GM23338 (cell line): ENCODE results near the gene HOATZ. TPM values are rescaled to one million over a fixed set of nuclear protein-coding genes. Genes with fewer than 3 reads are reported as not detected.

Experiments
- ATAC-seq: fragments of 200-7000 bp; cut with Tn5 transposase; 3 replicates; pipeline ENCODE4 v1.9.1; 2020
- DNase-seq: peaks from one replicate; pipeline ENCODE4 v3.0.0-alpha.2; 2015; ENCODE audit warnings: low spot score
- H2AFZ ChIP-seq: fragments of 200-600 bp; sonication (generic); 2 replicates; pipeline ENCODE4 v1.8.0; 2016; ENCODE audit warnings: antibody characterized with exemption, mild to moderate bottlenecking, moderate library complexity
- H3F3A ChIP-seq: fragments of 200-600 bp; sonication (generic); replicated peaks from 2 replicates; pipeline ENCODE4 v1.8.0; 2017; ENCODE audit warnings: antibody characterized with exemption, mixed run types, low read depth
- H3K27ac ChIP-seq: fragments of 200-600 bp; sonication (generic); 2 replicates; pipeline ENCODE4 v1.6.1; 2016; ENCODE audit warnings: low read depth
- H3K27me3 ChIP-seq: fragments of 200-600 bp; sonication (generic); 2 replicates; pipeline ENCODE4 v1.8.0; 2016; ENCODE audit warnings: mild to moderate bottlenecking, mixed run types, moderate library complexity; ENCODE audit not compliant: insufficient read depth
- H3K36me3 ChIP-seq: fragments of 200-600 bp; sonication (generic); 2 replicates; pipeline ENCODE4 v1.8.0; 2016; ENCODE audit warnings: mild to moderate bottlenecking; ENCODE audit not compliant: insufficient read depth
- H3K4me1 ChIP-seq: fragments of 200-600 bp; sonication (generic); 2 replicates; pipeline ENCODE4 v1.8.0; 2016; ENCODE audit warnings: mild to moderate bottlenecking, moderate library complexity; ENCODE audit not compliant: insufficient read depth
- H3K4me2 ChIP-seq: fragments of 200-600 bp; sonication (generic); 2 replicates; pipeline ENCODE4 v1.7.1; 2017; ENCODE audit warnings: mixed run types
- H3K4me3 ChIP-seq: fragments of 200-600 bp; sonication (generic); 2 replicates; pipeline ENCODE4 v1.6.1; 2016; ENCODE audit warnings: mixed run types
- H3K79me2 ChIP-seq: fragments of 200-600 bp; sonication (generic); replicated peaks from 2 replicates; pipeline ENCODE4 v1.8.0; 2017; ENCODE audit warnings: mild to moderate bottlenecking; ENCODE audit not compliant: insufficient read depth
- H3K9me2 ChIP-seq: fragments of 200-600 bp; sonication (generic); 2 replicates; pipeline ENCODE4 v1.8.0; 2017; ENCODE audit not compliant: insufficient read depth
- H4K20me1 ChIP-seq: fragments of 200-600 bp; sonication (generic); replicated peaks from 2 replicates; pipeline ENCODE4 v1.8.0; 2017; ENCODE audit warnings: mild to moderate bottlenecking; ENCODE audit not compliant: insufficient read depth
- H3K27ac Mint-ChIP-seq: 2 replicates; pipeline ENCODE4 v1.8.0; 2020; ENCODE audit warnings: inconsistent platforms, mild to moderate bottlenecking, moderate library complexity, mixed read lengths
- H3K27me3 Mint-ChIP-seq: 3 replicates; pipeline ENCODE4 v1.8.0; 2022; ENCODE audit warnings: low read depth, mild to moderate bottlenecking, moderate library complexity, mixed read lengths, inconsistent platforms; ENCODE audit not compliant: insufficient read depth, poor library complexity
- H3K36me3 Mint-ChIP-seq: 3 replicates; pipeline ENCODE4 v1.8.0; 2021; ENCODE audit warnings: low read depth, mild to moderate bottlenecking, inconsistent platforms, moderate library complexity, mixed read lengths
- H3K4me1 Mint-ChIP-seq: 3 replicates; pipeline ENCODE4 v1.8.0; 2020; ENCODE audit warnings: mild to moderate bottlenecking, inconsistent platforms, mixed read lengths
- H3K4me3 Mint-ChIP-seq: 3 replicates; pipeline ENCODE4 v1.8.0; 2021; ENCODE audit warnings: moderate library complexity, mild to moderate bottlenecking, inconsistent platforms, mixed read lengths
- H3K9me3 Mint-ChIP-seq: 3 replicates; pipeline ENCODE4 v1.8.0; 2020; ENCODE audit warnings: moderate library complexity, mild to moderate bottlenecking, inconsistent platforms, mixed read lengths
- CREB1 ChIP-seq: fragments of 250-450 bp; sonication (Bioruptor Pico); IDR thresholded peaks from 2 replicates; pipeline ENCODE4 v1.5.0; 2020; ENCODE audit warnings: low read depth, mild to moderate bottlenecking, moderate library complexity
- EZH2 ChIP-seq: fragments of 200-600 bp; sonication (generic); IDR thresholded peaks from one replicate; pipeline ENCODE4 v1.8.0; 2017; ENCODE audit warnings: antibody characterized with exemption, mild to moderate bottlenecking, low read depth; ENCODE audit not compliant: unreplicated experiment
- EZH2phosphoT487 ChIP-seq: fragments of 200-600 bp; sonication (generic); IDR thresholded peaks from one replicate; pipeline ENCODE4 v1.8.1; 2018; ENCODE audit warnings: antibody characterized with exemption; ENCODE audit not compliant: unreplicated experiment
- JUNB ChIP-seq: IDR thresholded peaks from one replicate; pipeline ENCODE4 v1.6.1; 2016; ENCODE audit warnings: antibody characterized with exemption; ENCODE audit not compliant: unreplicated experiment
- NANOG ChIP-seq: IDR thresholded peaks from 2 replicates; pipeline ENCODE4 v1.6.1; 2016; ENCODE audit warnings: antibody characterized with exemption, borderline replicate concordance
- POLR2AphosphoS5 ChIP-seq: IDR thresholded peaks from 2 replicates; pipeline ENCODE4 v1.6.1; 2016; ENCODE audit warnings: antibody characterized with exemption, low read depth
- STAT1 ChIP-seq: IDR thresholded peaks from one replicate; pipeline ENCODE4 v1.6.1; 2016; ENCODE audit warnings: antibody characterized with exemption; ENCODE audit not compliant: unreplicated experiment
- ZNF114 ChIP-seq: fragments of 250-450 bp; sonication (Bioruptor Pico); IDR thresholded peaks from 2 replicates; pipeline ENCODE4 v1.5.0; 2020; ENCODE audit warnings: mild to moderate bottlenecking, moderate library complexity
- ZNF331 ChIP-seq: fragments of 250-450 bp; sonication (Bioruptor Pico); IDR thresholded peaks from 2 replicates; pipeline ENCODE4 v1.5.0; 2020; ENCODE audit warnings: low read depth, mild to moderate bottlenecking, moderate library complexity
- polyA plus RNA-seq: library from polyadenylated mRNA; unstranded; fragments of >200 nt; fragmentation: Nextera tagmentation; extraction: Ambion mirVana; gene quantifications from 2 replicates; pipeline ENCODE4 v1.2.1, GENCODE V29; 2016
- total RNA-seq: library from RNA; depleted of rRNA; stranded (reverse); fragments of >200 nt; shearing (Covaris generic); gene quantifications from 2 replicates; pipeline ENCODE4 v1.2.3, GENCODE V29; 2014
- TF ChIP-seq, protein P1 (sequence below): IDR thresholded peaks from 2 replicates; pipeline ENCODE4 v1.6.1; 2016; ENCODE audit warnings: antibody characterized with exemption
- TF ChIP-seq, protein P2 (sequence below), 2 experiments: fragments of 200-600 bp in 1 of 2; sonication (generic) in 1 of 2; conservative IDR thresholded peaks; 2 replicates each; pipeline versions ENCODE4 v1.5.1 to v1.6.1; 2016 to 2017; ENCODE audit warnings: antibody characterized with exemption in 2 of 2, low read depth in 2 of 2, mild to moderate bottlenecking in 2 of 2, moderate library complexity in 1 of 2
- TF ChIP-seq, protein P3 (sequence below): fragments of 250-450 bp; sonication (Bioruptor Pico); IDR thresholded peaks from 2 replicates; pipeline ENCODE4 v1.5.0; 2020; ENCODE audit warnings: mild to moderate bottlenecking, moderate library complexity
- TF ChIP-seq, protein P4 (sequence below): IDR thresholded peaks from one replicate; pipeline ENCODE4 v1.6.1; 2018; ENCODE audit warnings: antibody characterized with exemption; ENCODE audit not compliant: unreplicated experiment

HOATZ gene
- total and polyA plus RNA-seq, 2 experiments from 2014 or later, result not detected

DNA sequence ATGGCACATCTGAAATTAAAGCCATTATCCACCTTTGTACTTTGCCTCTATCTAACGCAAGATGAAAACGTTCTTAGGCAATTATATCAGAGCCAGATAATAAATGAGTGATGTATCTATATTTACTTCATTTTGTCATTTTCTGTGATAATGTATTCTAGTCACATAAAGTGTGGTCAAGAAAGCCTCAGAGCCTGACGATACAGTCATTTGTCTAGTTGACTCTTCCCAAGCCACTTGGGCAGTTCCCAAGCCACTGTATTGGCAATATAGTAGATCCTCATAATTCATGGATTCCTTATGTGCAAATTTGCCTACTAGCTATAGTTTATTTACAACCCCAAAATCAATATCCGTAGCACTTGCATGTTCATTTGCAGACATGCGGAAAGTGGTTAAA lies 7.8 kb downstream of the HOATZ start:
- H3K9me2 ChIP-seq, result no peaks in the 10 kb centered on the region
- H3K27ac ChIP-seq, result no peak overlapping the region
- no peaks in the 10 kb centered on the region for H3K9me3 Mint-ChIP-seq
- H3K27me3 Mint-ChIP-seq, result no peaks in the 10 kb centered on the region
- H3F3A ChIP-seq, result no peaks in the 10 kb centered on the region
- DNase-seq (no peak), ATAC-seq (no peak)
- H2AFZ ChIP-seq, result no peak overlapping the region
- peaks cover 7% of the 10 kb centered on the region; the same call in 2 of the 3 replicates for H3K4me1 Mint-ChIP-seq
- no peak overlapping the region for H3K4me3 Mint-ChIP-seq
- no peak overlapping the region for H3K4me3 ChIP-seq
- no peaks in the 10 kb centered on the region for H3K36me3 ChIP-seq
- H3K27ac Mint-ChIP-seq, result no peak overlapping the region
- peaks cover 7% of the 10 kb centered on the region; the same call in 1 of the 2 replicates for H3K4me1 ChIP-seq
- no peaks in the 10 kb centered on the region for H3K36me3 Mint-ChIP-seq
- no peak overlapping the region for H3K4me2 ChIP-seq
- H3K79me2 ChIP-seq, result no peaks in the 10 kb centered on the region
- H4K20me1 ChIP-seq, result no peaks in the 10 kb centered on the region
- H3K27me3 ChIP-seq, result no peaks in the 10 kb centered on the region
- TF ChIP-seq, protein P1, sequence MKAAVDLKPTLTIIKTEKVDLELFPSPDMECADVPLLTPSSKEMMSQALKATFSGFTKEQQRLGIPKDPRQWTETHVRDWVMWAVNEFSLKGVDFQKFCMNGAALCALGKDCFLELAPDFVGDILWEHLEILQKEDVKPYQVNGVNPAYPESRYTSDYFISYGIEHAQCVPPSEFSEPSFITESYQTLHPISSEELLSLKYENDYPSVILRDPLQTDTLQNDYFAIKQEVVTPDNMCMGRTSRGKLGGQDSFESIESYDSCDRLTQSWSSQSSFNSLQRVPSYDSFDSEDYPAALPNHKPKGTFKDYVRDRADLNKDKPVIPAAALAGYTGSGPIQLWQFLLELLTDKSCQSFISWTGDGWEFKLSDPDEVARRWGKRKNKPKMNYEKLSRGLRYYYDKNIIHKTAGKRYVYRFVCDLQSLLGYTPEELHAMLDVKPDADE, result no peak
- TF ChIP-seq ZNF114 (CRISPR knock-in tag) (no peak), EZH2 (no peak), POLR2AphosphoS5 (no peak), JUNB (no peak), ZNF331 (CRISPR knock-in tag) (no peak), CREB1 (CRISPR knock-in tag) (no peak), STAT1 (no peak), NANOG (no peak), EZH2phosphoT487 (no peak)
- TF ChIP-seq, protein P2, sequence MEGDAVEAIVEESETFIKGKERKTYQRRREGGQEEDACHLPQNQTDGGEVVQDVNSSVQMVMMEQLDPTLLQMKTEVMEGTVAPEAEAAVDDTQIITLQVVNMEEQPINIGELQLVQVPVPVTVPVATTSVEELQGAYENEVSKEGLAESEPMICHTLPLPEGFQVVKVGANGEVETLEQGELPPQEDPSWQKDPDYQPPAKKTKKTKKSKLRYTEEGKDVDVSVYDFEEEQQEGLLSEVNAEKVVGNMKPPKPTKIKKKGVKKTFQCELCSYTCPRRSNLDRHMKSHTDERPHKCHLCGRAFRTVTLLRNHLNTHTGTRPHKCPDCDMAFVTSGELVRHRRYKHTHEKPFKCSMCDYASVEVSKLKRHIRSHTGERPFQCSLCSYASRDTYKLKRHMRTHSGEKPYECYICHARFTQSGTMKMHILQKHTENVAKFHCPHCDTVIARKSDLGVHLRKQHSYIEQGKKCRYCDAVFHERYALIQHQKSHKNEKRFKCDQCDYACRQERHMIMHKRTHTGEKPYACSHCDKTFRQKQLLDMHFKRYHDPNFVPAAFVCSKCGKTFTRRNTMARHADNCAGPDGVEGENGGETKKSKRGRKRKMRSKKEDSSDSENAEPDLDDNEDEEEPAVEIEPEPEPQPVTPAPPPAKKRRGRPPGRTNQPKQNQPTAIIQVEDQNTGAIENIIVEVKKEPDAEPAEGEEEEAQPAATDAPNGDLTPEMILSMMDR (conservative IDR thresholded peaks at IDR 0.05; ENCODE audit: low read depth in 2 of 2), result no peak
- TF ChIP-seq, protein P3, sequence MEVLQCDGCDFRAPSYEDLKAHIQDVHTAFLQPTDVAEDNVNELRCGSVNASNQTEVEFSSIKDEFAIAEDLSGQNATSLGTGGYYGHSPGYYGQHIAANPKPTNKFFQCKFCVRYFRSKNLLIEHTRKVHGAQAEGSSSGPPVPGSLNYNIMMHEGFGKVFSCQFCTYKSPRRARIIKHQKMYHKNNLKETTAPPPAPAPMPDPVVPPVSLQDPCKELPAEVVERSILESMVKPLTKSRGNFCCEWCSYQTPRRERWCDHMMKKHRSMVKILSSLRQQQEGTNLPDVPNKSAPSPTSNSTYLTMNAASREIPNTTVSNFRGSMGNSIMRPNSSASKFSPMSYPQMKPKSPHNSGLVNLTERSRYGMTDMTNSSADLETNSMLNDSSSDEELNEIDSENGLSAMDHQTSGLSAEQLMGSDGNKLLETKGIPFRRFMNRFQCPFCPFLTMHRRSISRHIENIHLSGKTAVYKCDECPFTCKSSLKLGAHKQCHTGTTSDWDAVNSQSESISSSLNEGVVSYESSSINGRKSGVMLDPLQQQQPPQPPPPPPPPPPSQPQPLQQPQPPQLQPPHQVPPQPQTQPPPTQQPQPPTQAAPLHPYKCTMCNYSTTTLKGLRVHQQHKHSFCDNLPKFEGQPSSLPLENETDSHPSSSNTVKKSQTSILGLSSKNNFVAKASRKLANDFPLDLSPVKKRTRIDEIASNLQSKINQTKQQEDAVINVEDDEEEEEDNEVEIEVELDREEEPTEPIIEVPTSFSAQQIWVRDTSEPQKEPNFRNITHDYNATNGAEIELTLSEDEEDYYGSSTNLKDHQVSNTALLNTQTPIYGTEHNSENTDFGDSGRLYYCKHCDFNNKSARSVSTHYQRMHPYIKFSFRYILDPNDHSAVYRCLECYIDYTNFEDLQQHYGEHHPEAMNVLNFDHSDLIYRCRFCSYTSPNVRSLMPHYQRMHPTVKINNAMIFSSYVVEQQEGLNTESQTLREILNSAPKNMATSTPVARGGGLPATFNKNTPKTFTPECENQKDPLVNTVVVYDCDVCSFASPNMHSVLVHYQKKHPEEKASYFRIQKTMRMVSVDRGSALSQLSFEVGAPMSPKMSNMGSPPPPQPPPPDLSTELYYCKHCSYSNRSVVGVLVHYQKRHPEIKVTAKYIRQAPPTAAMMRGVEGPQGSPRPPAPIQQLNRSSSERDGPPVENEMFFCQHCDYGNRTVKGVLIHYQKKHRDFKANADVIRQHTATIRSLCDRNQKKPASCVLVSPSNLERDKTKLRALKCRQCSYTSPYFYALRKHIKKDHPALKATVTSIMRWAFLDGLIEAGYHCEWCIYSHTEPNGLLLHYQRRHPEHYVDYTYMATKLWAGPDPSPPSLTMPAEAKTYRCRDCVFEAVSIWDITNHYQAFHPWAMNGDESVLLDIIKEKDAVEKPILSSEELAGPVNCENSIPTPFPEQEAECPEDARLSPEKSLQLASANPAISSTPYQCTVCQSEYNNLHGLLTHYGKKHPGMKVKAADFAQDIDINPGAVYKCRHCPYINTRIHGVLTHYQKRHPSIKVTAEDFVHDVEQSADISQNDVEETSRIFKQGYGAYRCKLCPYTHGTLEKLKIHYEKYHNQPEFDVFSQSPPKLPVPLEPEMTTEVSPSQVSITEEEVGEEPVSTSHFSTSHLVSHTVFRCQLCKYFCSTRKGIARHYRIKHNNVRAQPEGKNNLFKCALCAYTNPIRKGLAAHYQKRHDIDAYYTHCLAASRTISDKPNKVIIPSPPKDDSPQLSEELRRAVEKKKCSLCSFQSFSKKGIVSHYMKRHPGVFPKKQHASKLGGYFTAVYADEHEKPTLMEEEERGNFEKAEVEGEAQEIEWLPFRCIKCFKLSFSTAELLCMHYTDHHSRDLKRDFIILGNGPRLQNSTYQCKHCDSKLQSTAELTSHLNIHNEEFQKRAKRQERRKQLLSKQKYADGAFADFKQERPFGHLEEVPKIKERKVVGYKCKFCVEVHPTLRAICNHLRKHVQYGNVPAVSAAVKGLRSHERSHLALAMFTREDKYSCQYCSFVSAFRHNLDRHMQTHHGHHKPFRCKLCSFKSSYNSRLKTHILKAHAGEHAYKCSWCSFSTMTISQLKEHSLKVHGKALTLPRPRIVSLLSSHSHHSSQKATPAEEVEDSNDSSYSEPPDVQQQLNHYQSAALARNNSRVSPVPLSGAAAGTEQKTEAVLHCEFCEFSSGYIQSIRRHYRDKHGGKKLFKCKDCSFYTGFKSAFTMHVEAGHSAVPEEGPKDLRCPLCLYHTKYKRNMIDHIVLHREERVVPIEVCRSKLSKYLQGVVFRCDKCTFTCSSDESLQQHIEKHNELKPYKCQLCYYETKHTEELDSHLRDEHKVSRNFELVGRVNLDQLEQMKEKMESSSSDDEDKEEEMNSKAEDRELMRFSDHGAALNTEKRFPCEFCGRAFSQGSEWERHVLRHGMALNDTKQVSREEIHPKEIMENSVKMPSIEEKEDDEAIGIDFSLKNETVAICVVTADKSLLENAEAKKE, result no peak
- TF ChIP-seq, protein P4, sequence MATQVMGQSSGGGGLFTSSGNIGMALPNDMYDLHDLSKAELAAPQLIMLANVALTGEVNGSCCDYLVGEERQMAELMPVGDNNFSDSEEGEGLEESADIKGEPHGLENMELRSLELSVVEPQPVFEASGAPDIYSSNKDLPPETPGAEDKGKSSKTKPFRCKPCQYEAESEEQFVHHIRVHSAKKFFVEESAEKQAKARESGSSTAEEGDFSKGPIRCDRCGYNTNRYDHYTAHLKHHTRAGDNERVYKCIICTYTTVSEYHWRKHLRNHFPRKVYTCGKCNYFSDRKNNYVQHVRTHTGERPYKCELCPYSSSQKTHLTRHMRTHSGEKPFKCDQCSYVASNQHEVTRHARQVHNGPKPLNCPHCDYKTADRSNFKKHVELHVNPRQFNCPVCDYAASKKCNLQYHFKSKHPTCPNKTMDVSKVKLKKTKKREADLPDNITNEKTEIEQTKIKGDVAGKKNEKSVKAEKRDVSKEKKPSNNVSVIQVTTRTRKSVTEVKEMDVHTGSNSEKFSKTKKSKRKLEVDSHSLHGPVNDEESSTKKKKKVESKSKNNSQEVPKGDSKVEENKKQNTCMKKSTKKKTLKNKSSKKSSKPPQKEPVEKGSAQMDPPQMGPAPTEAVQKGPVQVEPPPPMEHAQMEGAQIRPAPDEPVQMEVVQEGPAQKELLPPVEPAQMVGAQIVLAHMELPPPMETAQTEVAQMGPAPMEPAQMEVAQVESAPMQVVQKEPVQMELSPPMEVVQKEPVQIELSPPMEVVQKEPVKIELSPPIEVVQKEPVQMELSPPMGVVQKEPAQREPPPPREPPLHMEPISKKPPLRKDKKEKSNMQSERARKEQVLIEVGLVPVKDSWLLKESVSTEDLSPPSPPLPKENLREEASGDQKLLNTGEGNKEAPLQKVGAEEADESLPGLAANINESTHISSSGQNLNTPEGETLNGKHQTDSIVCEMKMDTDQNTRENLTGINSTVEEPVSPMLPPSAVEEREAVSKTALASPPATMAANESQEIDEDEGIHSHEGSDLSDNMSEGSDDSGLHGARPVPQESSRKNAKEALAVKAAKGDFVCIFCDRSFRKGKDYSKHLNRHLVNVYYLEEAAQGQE, result no peak
